ENCODE results near the gene ABI2. TPM values are rescaled to one million over a fixed set of nuclear protein-coding genes. Genes with fewer than 3 reads are reported as not detected.
"Not testable (repeated sequence)": the region's sequence is repeated elsewhere in the genome, so short reads cannot be mapped to it uniquely, and the experiment has no call there.

Gene ABI2
- total RNA-seq, 2 donors from 2014 or later, result 50.0 to 64.8 TPM

DNA sequence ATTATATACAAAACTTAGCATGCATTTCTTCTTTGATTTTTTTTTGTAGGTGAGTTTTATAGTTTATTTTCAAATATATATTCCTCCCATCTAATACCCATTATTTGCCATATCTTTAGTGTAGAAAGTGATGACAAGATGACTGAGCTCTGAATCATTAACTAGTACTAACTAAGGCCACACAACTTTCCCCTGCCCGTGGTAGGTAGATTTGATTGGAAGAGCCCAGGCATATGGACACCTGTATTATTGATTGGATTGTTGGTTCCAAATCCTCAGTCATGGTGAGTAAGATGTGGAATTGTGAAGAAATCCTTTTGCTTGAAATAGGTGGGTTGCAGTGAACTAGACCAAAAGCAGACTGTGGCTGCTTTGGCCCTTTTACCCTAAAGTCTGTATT is 54.8 kb downstream of the ABI2 start:
- H3K36me3 ChIP-seq, result no peaks in the 10 kb centered on the region
- no peaks in the 10 kb centered on the region for H3K4me1 ChIP-seq (replicated peaks)
- no peaks in the 10 kb centered on the region for H3K9me3 ChIP-seq
- DNase-seq (ENCODE audit: low spot score), result no peak
- WGBS, result 96% methylated on average over 1 of the region's 1 CpG
- intact Hi-C loops (cut with DNase I), result no loop called here
- no peak overlapping the region for H3K4me3 ChIP-seq
- no peak overlapping the region for H3K27ac ChIP-seq
- H3K27me3 ChIP-seq (replicated peaks; ENCODE audit: insufficient read depth), result no peaks in the 10 kb centered on the region
- no peak for TF ChIP-seq POLR2AphosphoS5 (IDR thresholded peaks at IDR 0.05)

DNA sequence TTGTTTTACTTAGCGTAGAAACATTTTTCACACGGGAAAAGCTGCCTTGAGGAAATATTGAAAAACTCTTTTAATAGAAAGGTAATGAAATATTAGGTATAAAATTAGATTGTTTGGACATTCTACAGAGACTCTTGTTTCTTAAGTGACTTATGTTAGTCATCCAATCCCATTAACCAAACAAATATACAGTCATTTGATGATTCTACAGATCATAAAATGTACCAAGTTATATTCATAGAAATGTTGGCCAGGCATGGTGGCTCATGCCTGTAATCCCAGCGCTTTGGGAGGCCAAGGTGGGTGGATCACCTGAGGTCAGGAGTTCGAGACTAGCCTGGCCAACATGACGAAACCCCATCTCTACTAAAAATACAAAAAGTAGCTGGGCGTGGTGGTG is 60.0 kb downstream of the ABI2 start:
- H3K36me3 ChIP-seq; DNase-seq (ENCODE audit: low spot score); H3K27me3 ChIP-seq (replicated peaks; ENCODE audit: insufficient read depth); H3K4me1 ChIP-seq (replicated peaks); intact Hi-C loops (cut with DNase I); H3K27ac ChIP-seq; H3K4me3 ChIP-seq; H3K9me3 ChIP-seq: not testable (repeated sequence)
- 95% methylated on average over 6 of the region's 6 CpGs for WGBS

DNA sequence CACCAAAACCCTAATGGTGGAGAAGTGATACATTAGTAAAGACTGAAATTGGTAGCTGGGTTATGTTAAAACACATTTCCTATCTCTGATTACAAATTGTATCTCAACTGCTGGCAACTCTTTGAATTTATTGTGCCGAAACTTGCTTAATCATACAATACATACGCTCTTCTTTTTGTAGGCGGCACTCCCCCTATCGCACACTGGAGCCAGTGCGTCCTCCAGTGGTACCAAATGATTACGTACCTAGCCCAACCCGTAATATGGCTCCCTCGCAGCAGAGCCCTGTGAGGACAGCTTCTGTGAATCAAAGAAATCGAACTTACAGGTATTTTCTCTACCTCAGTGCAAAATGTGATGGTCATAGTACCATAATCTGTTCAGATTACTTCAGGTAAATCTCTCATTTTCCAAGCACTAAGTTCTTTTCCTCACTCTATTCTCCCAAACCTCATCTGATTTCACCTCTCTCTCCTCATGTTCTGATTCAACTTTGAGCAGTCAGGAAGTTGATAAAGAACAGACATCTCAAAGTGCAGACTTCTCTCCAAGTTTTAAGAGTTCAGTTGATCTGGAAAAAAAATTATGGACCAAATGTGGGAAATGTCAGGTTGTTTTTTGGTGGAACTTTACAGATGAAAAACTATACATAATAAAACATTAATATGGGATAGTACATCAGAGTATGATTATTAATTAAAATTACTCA is 66.5 kb downstream of the ABI2 start:
- 96% methylated on average over 9 of the region's 9 CpGs for WGBS
- TF ChIP-seq POLR2AphosphoS5 (IDR thresholded peaks at IDR 0.05) (no peak), POLR2A (IDR thresholded peaks at IDR 0.05) (no peak)
- TF ChIP-seq, protein P1, sequence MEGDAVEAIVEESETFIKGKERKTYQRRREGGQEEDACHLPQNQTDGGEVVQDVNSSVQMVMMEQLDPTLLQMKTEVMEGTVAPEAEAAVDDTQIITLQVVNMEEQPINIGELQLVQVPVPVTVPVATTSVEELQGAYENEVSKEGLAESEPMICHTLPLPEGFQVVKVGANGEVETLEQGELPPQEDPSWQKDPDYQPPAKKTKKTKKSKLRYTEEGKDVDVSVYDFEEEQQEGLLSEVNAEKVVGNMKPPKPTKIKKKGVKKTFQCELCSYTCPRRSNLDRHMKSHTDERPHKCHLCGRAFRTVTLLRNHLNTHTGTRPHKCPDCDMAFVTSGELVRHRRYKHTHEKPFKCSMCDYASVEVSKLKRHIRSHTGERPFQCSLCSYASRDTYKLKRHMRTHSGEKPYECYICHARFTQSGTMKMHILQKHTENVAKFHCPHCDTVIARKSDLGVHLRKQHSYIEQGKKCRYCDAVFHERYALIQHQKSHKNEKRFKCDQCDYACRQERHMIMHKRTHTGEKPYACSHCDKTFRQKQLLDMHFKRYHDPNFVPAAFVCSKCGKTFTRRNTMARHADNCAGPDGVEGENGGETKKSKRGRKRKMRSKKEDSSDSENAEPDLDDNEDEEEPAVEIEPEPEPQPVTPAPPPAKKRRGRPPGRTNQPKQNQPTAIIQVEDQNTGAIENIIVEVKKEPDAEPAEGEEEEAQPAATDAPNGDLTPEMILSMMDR (IDR thresholded peaks at IDR 0.05), result no peak
- H3K4me3 ChIP-seq, result no peak overlapping the region
- intact Hi-C loops (cut with DNase I), result no loop called here
- DNase-seq (ENCODE audit: low spot score), result no peak
- H3K27ac ChIP-seq, result no peak overlapping the region
- H3K36me3 ChIP-seq, result no peaks in the 10 kb centered on the region
- H3K9me3 ChIP-seq, result no peaks in the 10 kb centered on the region
- no peaks in the 10 kb centered on the region for H3K27me3 ChIP-seq (replicated peaks; ENCODE audit: insufficient read depth)
- no peaks in the 10 kb centered on the region for H3K4me1 ChIP-seq (replicated peaks)

DNA sequence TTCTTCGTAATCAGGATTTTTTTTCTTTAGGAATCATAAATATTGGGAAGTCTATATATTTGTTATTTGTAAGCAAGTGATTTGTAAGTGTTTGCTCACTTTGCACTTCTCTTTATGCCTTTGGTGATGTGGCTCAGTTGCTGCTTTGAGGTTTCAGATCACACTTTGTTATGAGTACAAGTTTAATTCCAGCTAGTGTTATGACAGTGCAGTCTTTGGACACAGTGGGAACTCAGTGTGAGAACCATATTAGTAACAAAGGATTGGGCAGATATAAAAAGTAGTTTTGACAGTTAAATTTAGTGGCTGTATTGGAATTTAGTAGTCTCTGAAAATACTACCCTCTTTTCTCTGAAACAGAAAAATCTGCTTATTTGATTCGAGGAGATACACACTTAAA is 67.7 kb downstream of the ABI2 start:
- TF ChIP-seq POLR2AphosphoS5 (IDR thresholded peaks at IDR 0.05) (no peak), POLR2A (IDR thresholded peaks at IDR 0.05) (no peak)
- TF ChIP-seq, protein P1 (IDR thresholded peaks at IDR 0.05), result no peak
- no peak overlapping the region for H3K4me3 ChIP-seq
- DNase-seq (ENCODE audit: low spot score), result no peak
- WGBS, result 90% methylated on average over 2 of the region's 2 CpGs
- H3K27me3 ChIP-seq (replicated peaks; ENCODE audit: insufficient read depth), result no peaks in the 10 kb centered on the region
- H3K9me3 ChIP-seq, result no peaks in the 10 kb centered on the region
- no peaks in the 10 kb centered on the region for H3K4me1 ChIP-seq (replicated peaks)
- no peak overlapping the region for H3K27ac ChIP-seq
- no peaks in the 10 kb centered on the region for H3K36me3 ChIP-seq
- intact Hi-C loops (cut with DNase I), result no loop called here

DNA sequence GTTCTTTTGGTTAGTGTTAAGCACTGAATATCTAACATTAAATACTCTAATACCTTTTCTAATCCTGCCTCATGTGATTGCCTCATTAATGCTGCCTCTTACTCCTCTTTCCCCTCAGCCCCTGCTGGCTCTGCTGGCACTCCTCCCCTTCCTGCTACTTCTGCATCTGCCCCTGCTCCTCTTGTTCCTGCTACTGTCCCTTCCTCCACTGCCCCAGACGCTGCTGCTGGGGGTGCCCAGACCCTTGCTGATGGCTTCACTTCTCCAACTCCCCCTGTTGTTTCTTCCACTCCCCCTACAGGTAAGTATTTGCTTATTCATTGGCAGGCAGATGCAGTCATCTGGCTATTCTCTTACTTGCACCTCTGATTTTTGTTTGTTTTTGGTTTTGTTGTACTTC is 68.5 kb downstream of the ABI2 start:
- TF ChIP-seq POLR2AphosphoS5 (IDR thresholded peaks at IDR 0.05) (no peak), POLR2A (IDR thresholded peaks at IDR 0.05) (no peak)
- TF ChIP-seq, protein P1 (IDR thresholded peaks at IDR 0.05), result no peak
- Histone ChIP-seq H3K9me3 (no peaks in the 10 kb centered on the region), H3K36me3 (no peaks in the 10 kb centered on the region), H3K4me3 (no peak overlapping the region), H3K4me1 (replicated peaks) (no peaks in the 10 kb centered on the region), H3K27ac (no peak overlapping the region), H3K27me3 (replicated peaks; ENCODE audit: insufficient read depth) (no peaks in the 10 kb centered on the region)
- 67% methylated on average over 1 of the region's 1 CpG for WGBS
- no peak for DNase-seq (ENCODE audit: low spot score)
- intact Hi-C loops (cut with DNase I), result no loop called here

DNA sequence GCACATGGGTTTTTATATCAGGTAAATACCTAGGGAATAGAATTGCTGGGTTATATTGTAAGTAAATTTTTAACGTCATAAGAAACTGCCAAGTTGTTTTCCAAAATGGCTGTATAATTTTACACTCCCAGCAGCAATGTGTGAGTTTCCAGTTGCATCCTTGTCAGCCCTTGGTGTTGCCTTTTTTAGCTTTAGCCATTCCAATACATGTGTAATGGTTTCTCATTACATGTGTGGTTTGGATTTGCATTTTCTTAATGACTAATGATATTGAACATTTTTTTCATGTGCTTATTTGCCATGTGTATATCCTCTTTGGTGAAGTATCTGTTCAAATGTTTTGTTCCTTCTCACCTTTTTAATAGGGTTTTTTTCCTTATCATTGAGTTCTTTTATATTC is 70.8 kb downstream of the ABI2 start:
- DNase-seq (ENCODE audit: low spot score), result no peak
- Histone ChIP-seq H3K27ac (no peak overlapping the region), H3K4me3 (no peak overlapping the region), H3K27me3 (replicated peaks; ENCODE audit: insufficient read depth) (no peaks in the 10 kb centered on the region), H3K9me3 (no peaks in the 10 kb centered on the region), H3K4me1 (replicated peaks) (no peaks in the 10 kb centered on the region), H3K36me3 (no peaks in the 10 kb centered on the region)
- TF ChIP-seq POLR2AphosphoS5 (IDR thresholded peaks at IDR 0.05) (no peak), POLR2A (IDR thresholded peaks at IDR 0.05) (no peak)
- TF ChIP-seq, protein P1 (IDR thresholded peaks at IDR 0.05), result no peak
- 96% methylated on average over 1 of the region's 1 CpG for WGBS
- intact Hi-C loops (cut with DNase I), result no loop called here
